Stimulated activated CD4-positive, alpha-beta T cell treated with anti-CD3 and anti-CD28 coated beads, Interleukin-15, amount 100 ng/mL, for 24 hours (primary cell): ENCODE measurements around the gene POMGNT1.

Experiments used
- DNase-seq: peaks from one replicate; pipeline ENCODE4 v3.0.0-alpha.2; 2020

POMGNT1 gene

GRCh38 chr1:46181343-46182260 lies 16.6 kb downstream of the POMGNT1 start:
- no peak for DNase-seq

- DNase-seq: no peak
These were observed 18.1 kb downstream of the POMGNT1 start for GRCh38 chr1:46180082-46180616.

- peak; percentile 75 for DNase-seq
These were observed 18.8 kb downstream of the POMGNT1 start for GRCh38 chr1:46179138-46180081.

- DNase-seq: no peak
These were observed 21.9 kb downstream of the POMGNT1 start, which contains the start of gene P3R3URF for GRCh38 chr1:46176211-46176865. TSS of gene P3R3URF (minus strand) at chr1:46176488. CDS start at chr1:46176471, 17 bp downstream.

GRCh38 chr1:46175243-46175642 lies 23.0 kb downstream of the POMGNT1 start:
- DNase-seq: no peak

- no peak for DNase-seq
These were observed 23.6 kb downstream of the POMGNT1 start, which contains the start of gene TSPAN1 for GRCh38 chr1:46174448-46175231. TSS of gene TSPAN1 (plus strand) at chr1:46175087. CDS start at chr1:46181108, 6,021 bp downstream.

GRCh38 chr1:46173361-46173856 lies 24.8 kb downstream of the POMGNT1 start:
- no peak for DNase-seq

- no peak for DNase-seq
These were observed 25.9 kb downstream of the POMGNT1 start for GRCh38 chr1:46172321-46172720.

- no peak for DNase-seq
These were observed 26.4 kb downstream of the POMGNT1 start for GRCh38 chr1:46171871-46172270.

GRCh38 chr1:46171351-46171750 lies 26.9 kb downstream of the POMGNT1 start:
- DNase-seq: no peak

GRCh38 chr1:46169811-46170454 lies 28.3 kb downstream of the POMGNT1 start:
- no peak for DNase-seq

- no peak for DNase-seq
These were observed 29.8 kb downstream of the POMGNT1 start for GRCh38 chr1:46168477-46168876.

- peak; percentile 58 for DNase-seq
These were observed 31.4 kb downstream of the POMGNT1 start for GRCh38 chr1:46166521-46167462.

GRCh38 chr1:46160212-46160611 lies 38.0 kb downstream of the POMGNT1 start:
- no peak for DNase-seq

- no peak for DNase-seq
These were observed 38.7 kb downstream of the POMGNT1 start for GRCh38 chr1:46159516-46159915.

- no peak for DNase-seq
These were observed 39.6 kb downstream of the POMGNT1 start for GRCh38 chr1:46158312-46159281.

GRCh38 chr1:46157916-46158311 lies 40.3 kb downstream of the POMGNT1 start:
- DNase-seq: no peak

GRCh38 chr1:46153732-46154131 lies 44.5 kb downstream of the POMGNT1 start:
- DNase-seq: no peak
